ENCODE results near the gene KCNG2.

KCNG2 gene

GRCh38 chr18:79786786-79787526 is 10.8 kb upstream of the KCNG2 start:
- Histone ChIP-seq H3K9me3 (ENCODE audit: low read length) (no peaks in the 10 kb centered on the region), H3K36me3 (ENCODE audit: insufficient read depth, low read length) (no peaks in the 10 kb centered on the region), H4K20me1 (ENCODE audit: insufficient read depth, low read length) (no peaks in the 10 kb centered on the region), H3K9me2 (ENCODE audit: low read depth, low read length) (no peaks in the 10 kb centered on the region), H3K4me1 (ENCODE audit: insufficient read depth, low read length, severe bottlenecking) (peaks cover 21% of the 10 kb centered on the region), H3K79me2 (ENCODE audit: insufficient read depth, low read length) (no peaks in the 10 kb centered on the region), H3K27me3 (ENCODE audit: insufficient read depth, low read length) (peaks cover 12% of the 10 kb centered on the region; the same call in 1 of the 2 replicates), H2AFZ (ENCODE audit: low read length) (no peak overlapping the region), H3K27ac (ENCODE audit: low read depth, low read length, poor library complexity, severe bottlenecking) (no peak overlapping the region), H3K9ac (ENCODE audit: low read length) (no peak overlapping the region), H3K4me2 (ENCODE audit: low read length) (no peak overlapping the region), H3F3A (ENCODE audit: insufficient read depth, low read length) (no peaks in the 10 kb centered on the region), H3K4me3 (ENCODE audit: low read depth, low read length, poor library complexity, severe bottlenecking) (no peak overlapping the region)
- TF ChIP-seq EZH2 (IDR thresholded peaks at IDR 0.05; ENCODE audit: borderline replicate concordance, low read length) (no peak), CTCF (IDR thresholded peaks at IDR 0.05; ENCODE audit: low read length) (no peak)

GRCh38 chr18:79787527-79787864 is 10.2 kb upstream of the KCNG2 start:
- Histone ChIP-seq H3K4me1 (ENCODE audit: insufficient read depth, low read length, severe bottlenecking) (peaks cover 25% of the 10 kb centered on the region), H3K9me3 (ENCODE audit: low read length) (no peaks in the 10 kb centered on the region), H3K36me3 (ENCODE audit: insufficient read depth, low read length) (no peaks in the 10 kb centered on the region), H3K9ac (ENCODE audit: low read length) (no peak overlapping the region), H3K4me3 (ENCODE audit: low read depth, low read length, poor library complexity, severe bottlenecking) (no peak overlapping the region), H3K27ac (ENCODE audit: low read depth, low read length, poor library complexity, severe bottlenecking) (no peak overlapping the region), H4K20me1 (ENCODE audit: insufficient read depth, low read length) (no peaks in the 10 kb centered on the region), H3K79me2 (ENCODE audit: insufficient read depth, low read length) (no peaks in the 10 kb centered on the region), H3K4me2 (ENCODE audit: low read length) (no peak overlapping the region), H2AFZ (ENCODE audit: low read length) (no peak overlapping the region), H3F3A (ENCODE audit: insufficient read depth, low read length) (no peaks in the 10 kb centered on the region), H3K9me2 (ENCODE audit: low read depth, low read length) (no peaks in the 10 kb centered on the region), H3K27me3 (ENCODE audit: insufficient read depth, low read length) (peaks cover 12% of the 10 kb centered on the region; the same call in 1 of the 2 replicates)
- TF ChIP-seq CTCF (IDR thresholded peaks at IDR 0.05; ENCODE audit: low read length) = no peak
- TF ChIP-seq EZH2 (IDR thresholded peaks at IDR 0.05; ENCODE audit: borderline replicate concordance, low read length) = no peak

- H3F3A ChIP-seq (ENCODE audit: insufficient read depth, low read length) = no peaks in the 10 kb centered on the region
- no peaks in the 10 kb centered on the region for H3K79me2 ChIP-seq (ENCODE audit: insufficient read depth, low read length)
- peaks cover 30% of the 10 kb centered on the region for H3K4me1 ChIP-seq (ENCODE audit: insufficient read depth, low read length, severe bottlenecking)
- H4K20me1 ChIP-seq (ENCODE audit: insufficient read depth, low read length) = no peaks in the 10 kb centered on the region
- no peak overlapping the region for H3K4me3 ChIP-seq (ENCODE audit: low read depth, low read length, poor library complexity, severe bottlenecking)
- no peak overlapping the region for H3K9ac ChIP-seq (ENCODE audit: low read length)
- no peak overlapping the region for H2AFZ ChIP-seq (ENCODE audit: low read length)
- H3K9me3 ChIP-seq (ENCODE audit: low read length) = no peaks in the 10 kb centered on the region
- no peaks in the 10 kb centered on the region for H3K9me2 ChIP-seq (ENCODE audit: low read depth, low read length)
- no peaks in the 10 kb centered on the region for H3K36me3 ChIP-seq (ENCODE audit: insufficient read depth, low read length)
- H3K27me3 ChIP-seq (ENCODE audit: insufficient read depth, low read length) = peaks cover 12% of the 10 kb centered on the region; the same call in 1 of the 2 replicates
- no peak overlapping the region for H3K27ac ChIP-seq (ENCODE audit: low read depth, low read length, poor library complexity, severe bottlenecking)
- H3K4me2 ChIP-seq (ENCODE audit: low read length) = no peak overlapping the region
- no peak for TF ChIP-seq EZH2 (IDR thresholded peaks at IDR 0.05; ENCODE audit: borderline replicate concordance, low read length)
- TF ChIP-seq CTCF (IDR thresholded peaks at IDR 0.05; ENCODE audit: low read length) = no peak
Measured at GRCh38 chr18:79787865-79788733, 9.6 kb upstream of the KCNG2 start.
